GM18511 (cell line): ENCODE data around the gene ARMC9.
"Not testable (repeated sequence)": the region's sequence is repeated elsewhere in the genome, so short reads cannot be mapped to it uniquely, and the experiment has no call there.

Source experiments
- ATAC-seq: cut with Tn5 transposase; IDR thresholded peaks from one replicate; pipeline ENCODE4 v1.9.1; 2021; ENCODE audit warnings: mild to moderate bottlenecking, moderate library complexity; ENCODE audit not compliant: unreplicated experiment

ARMC9 gene

GRCh38 chr2:231357931-231358330 lies 159.5 kb downstream of the ARMC9 start:
- no peak for ATAC-seq

GRCh38 chr2:231359441-231359840 lies 161.0 kb downstream of the ARMC9 start:
- no peak for ATAC-seq

GRCh38 chr2:231359948-231360347 lies 161.5 kb downstream of the ARMC9 start:
- ATAC-seq, result no peak

GRCh38 chr2:231360401-231360800 lies 162.0 kb downstream of the ARMC9 start:
- no peak for ATAC-seq

GRCh38 chr2:231360881-231361371 lies 162.5 kb downstream of the ARMC9 start:
- no peak for ATAC-seq

GRCh38 chr2:231361701-231362554 lies 163.5 kb downstream of the ARMC9 start:
- peak; percentile 96 for ATAC-seq

- ATAC-seq, result peak; percentile 16
Observed at GRCh38 chr2:231362555-231363184, 164.2 kb downstream of the ARMC9 start.

GRCh38 chr2:231364061-231364460 lies 165.6 kb downstream of the ARMC9 start:
- ATAC-seq, result no peak

- ATAC-seq, result no peak
Observed at GRCh38 chr2:231364961-231365810, 166.8 kb downstream of the ARMC9 start.

- ATAC-seq, result no peak
Observed at GRCh38 chr2:231367178-231367577, 168.7 kb downstream of the ARMC9 start.

- no peak for ATAC-seq
Observed at GRCh38 chr2:231369580-231370428, 171.4 kb downstream of the ARMC9 start.

- no peak for ATAC-seq
Observed at GRCh38 chr2:231370429-231370748, 172.0 kb downstream of the ARMC9 start.

- ATAC-seq, result no peak
Observed at GRCh38 chr2:231370749-231371429, 172.5 kb downstream of the ARMC9 start.

GRCh38 chr2:231371430-231372054 lies 173.1 kb downstream of the ARMC9 start:
- ATAC-seq, result no peak

GRCh38 chr2:231372326-231372725 lies 173.9 kb downstream of the ARMC9 start:
- ATAC-seq, result no peak

GRCh38 chr2:231373184-231373583 lies 174.8 kb downstream of the ARMC9 start:
- ATAC-seq, result no peak

- ATAC-seq, result no peak
Observed at GRCh38 chr2:231373786-231374349, 175.4 kb downstream of the ARMC9 start.

- ATAC-seq, result no peak
Observed at GRCh38 chr2:231374771-231375170, 176.3 kb downstream of the ARMC9 start.

- ATAC-seq, result not testable (repeated sequence)
Observed at GRCh38 chr2:231375994-231376615, 177.7 kb downstream of the ARMC9 start.
